NCI-H2227 treated with DMSO at 0.1 percent for 48 hours (cell line): ENCODE results near the gene CKAP2L.
"Not testable (repeated sequence)": the region's sequence is repeated elsewhere in the genome, so short reads cannot be mapped to it uniquely, and the experiment has no call there.

Experiments used
- DNase-seq: peaks from one replicate; lab custom pipeline; 2025; lab: John Stamatoyannopoulos, UW

Gene CKAP2L

GRCh38 chr2:112725545-112726457 lies 38.6 kb downstream of the CKAP2L start:
- DNase-seq = no peak

DNA sequence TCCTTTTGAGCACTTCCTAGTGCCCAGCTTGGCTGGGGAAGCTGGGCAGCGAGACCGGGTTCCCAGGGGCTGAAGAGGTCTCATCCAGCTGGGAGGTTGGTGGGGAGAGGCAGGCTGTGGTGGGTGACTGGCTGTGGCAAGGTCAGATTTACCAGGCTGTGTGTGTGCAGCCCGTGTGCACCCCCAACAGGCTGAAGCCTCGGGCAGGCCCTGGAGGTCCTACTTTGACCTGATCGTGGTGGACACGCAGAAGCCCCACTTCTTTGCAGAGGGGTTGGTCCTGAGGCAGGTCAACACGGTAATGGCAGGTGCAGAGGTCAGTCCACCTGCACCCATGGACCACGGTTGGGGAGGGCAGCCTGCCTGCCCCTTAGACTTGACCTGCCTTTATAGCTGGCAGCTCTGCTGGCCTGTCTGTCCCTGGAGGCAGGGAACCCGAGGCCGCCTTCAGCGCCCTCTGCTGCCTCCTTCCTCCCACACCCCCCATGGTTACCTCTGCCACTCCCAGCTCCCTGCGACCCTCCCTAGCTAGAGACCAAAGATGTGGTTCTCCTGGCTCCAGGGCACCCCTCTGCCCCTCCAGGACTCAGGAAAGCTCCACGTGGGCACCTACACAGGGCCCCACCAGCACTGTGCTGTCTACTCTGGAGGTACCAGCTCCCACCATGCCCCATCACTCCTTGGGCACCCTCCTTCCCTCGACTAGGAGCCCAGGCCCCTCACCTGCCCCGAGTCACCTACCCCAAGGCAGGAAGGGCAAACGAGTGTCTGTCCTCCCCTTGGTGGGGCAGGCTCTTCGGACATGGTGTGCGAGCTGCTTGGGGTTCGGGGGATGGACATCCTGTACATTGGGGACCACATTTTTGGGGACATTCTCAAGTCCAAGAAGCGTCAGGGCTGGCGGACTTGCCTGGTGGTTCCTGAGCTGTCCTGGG lies 39.6 kb downstream of the CKAP2L start:
- no peak for DNase-seq

GRCh38 chr2:112723995-112724394 lies 40.4 kb downstream of the CKAP2L start:
- DNase-seq = no peak

DNA sequence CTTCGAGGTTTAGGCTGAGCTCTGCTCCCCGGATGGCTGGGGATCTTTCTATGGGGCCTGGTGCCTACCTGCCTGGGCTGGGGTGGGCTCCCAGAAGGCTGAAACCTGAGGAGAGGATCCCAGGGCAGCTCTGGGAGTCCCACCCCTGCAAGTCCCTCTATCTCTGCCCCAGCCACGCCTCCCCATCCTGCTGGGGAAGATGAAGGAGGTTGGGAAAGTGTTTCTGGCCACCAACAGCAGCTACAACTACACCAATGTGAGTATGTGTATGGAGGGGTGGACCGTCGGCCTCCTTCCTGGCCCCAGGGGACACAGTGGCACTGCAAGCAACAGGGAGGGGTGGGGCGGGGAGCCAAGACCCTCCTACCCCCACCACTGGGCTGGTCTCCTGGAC lies 40.9 kb downstream of the CKAP2L start:
- no peak for DNase-seq

DNA sequence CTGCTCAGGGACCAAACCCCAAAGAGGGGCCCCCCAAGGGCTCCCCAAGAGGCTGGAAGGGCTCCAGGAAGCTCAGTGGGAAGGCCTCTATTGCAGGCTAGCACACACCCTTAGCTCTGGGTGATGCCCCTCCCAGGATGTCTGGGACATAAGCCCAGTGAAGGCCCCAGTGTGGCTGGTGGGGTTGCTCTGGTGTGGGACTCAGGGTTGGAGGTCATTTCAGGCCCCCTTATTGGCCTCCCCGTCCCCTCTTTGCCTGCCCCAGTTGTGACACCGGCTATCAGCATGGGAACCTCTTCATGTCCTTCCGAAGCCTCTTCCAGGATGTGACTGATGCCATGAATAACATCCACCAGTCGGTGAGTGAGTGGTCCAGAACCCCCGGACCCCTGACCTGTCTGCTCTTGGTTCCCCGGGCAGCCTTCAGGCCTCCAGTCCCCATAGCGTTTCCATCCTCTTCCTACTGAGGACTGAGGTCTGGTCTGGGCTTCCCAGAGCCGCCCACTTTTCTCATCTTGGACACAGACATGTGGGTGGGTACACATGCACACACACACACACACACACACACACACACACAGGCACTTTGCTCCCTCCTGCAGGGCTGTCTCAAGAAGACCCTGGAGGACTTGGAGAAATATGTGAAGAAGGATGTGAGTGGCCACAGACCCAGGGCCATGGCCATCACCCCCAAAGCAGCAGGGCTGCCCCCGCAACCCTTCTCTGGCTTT lies 41.4 kb downstream of the CKAP2L start:
- no peak for DNase-seq

GRCh38 chr2:112721819-112722522 lies 42.4 kb downstream of the CKAP2L start:
- DNase-seq = no peak

DNA sequence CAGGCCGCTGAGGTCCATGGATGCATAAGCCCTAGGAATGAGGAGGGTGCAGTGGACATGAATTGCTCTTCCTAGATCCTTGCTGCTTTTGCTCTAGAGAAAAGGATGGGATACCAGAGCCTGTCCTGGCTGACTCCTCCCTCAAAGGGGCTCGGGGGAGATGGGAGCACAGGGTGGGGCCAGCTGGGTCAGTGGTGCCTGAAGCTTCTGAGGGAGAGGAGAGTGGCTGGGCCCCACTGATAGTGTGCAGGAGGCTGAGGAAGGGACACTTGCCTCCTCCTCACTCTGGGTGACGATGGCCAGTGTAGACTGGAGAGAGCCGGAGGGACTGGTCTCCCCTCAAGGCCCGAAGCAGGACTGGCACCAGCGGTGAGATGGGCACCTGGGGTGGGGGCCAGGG lies 43.6 kb downstream of the CKAP2L start, which contains the start of gene NT5DC4:
Gene NT5DC4, plus strand, starts transcription at position 236 of the 400 bp plus-strand sequence. Its CDS starts 60 bp downstream, at position 296.
- DNase-seq = no peak

GRCh38 chr2:112718863-112719370 lies 45.5 kb downstream of the CKAP2L start:
- DNase-seq = no peak

DNA sequence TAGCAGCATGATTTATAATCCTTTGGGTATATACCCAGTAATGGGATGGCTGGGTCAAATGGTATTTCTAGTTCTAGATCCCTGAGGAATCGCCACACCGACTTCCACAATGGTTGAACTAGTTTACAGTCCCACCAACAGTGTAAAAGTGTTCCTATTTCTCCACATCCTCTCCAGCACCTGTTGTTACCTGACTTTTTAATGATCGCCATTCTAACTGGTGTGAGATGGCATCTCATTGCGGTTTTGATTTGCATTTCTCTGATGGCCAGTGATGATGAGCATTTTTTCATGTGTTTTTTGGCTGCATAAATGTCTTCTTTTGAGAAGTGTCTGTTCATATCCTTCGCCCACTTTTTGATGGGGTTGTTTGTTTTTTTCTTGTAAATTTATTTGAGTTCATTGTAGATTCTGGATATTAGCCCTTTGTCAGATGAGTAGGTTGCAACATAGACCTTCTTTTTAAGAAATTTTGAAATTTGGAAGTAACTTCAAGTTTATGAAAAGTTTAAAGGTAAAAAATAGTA lies 47.5 kb downstream of the CKAP2L start:
- DNase-seq = not testable (repeated sequence)

DNA sequence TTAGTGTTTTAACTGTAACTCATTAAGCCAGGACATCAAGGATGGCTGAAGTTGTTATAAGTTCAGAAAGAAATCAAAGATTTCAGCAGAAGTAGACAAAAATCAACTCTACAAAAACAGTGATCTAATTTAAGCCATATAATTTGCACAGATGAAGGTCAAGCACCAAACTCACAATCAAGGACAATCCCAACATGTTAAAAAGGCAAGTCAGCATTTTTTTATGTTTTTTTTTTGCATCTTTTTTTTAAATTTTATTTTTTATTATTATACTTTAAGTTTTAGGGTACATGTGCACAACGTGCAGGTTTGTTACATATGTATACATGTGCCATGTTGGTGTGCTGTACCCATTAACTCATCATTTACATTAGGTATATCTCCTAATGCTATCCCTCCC lies 48.3 kb downstream of the CKAP2L start:
- DNase-seq = not testable (repeated sequence)

DNA sequence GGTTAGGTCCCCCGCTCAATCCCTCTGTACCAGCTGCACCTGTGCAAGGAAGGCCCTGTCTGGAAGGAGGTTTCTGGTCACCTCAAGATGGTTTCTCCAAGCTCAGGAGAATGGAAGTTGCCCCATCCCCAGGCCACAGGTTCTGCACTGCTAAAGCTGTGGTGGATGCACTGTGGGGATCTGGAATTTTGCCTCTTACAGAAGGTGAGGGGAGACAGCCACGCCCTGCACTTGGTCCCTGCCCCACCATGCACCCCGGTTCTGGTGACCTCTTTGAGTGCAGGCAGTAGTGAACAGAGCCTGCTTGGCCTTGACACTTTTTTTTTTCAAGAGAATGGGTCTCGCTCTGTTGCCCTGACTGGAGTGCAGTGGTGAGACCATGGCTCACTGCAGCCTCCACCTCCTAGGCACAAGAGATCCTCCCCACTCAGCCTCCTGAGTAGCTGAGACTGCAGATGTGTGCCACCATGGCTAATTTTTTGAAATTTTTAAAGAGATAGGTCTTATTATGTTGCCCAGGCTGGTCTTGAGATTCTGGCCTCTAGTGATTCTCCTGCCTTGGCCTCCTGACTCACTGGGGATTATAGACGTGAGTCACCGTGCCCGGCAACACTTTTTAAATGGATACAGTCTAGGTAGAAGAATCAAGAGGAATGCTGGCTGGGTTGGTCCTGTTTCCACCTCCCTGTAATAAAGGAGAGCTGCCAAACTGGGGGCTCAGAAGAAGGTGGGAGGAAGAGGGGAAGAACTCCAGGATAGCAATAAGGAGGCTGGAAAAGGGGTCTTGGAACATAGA lies 49.4 kb downstream of the CKAP2L start:
- no peak for DNase-seq

- DNase-seq = no peak
Observed at GRCh38 chr2:112714331-112714730, 50.1 kb downstream of the CKAP2L start.

DNA sequence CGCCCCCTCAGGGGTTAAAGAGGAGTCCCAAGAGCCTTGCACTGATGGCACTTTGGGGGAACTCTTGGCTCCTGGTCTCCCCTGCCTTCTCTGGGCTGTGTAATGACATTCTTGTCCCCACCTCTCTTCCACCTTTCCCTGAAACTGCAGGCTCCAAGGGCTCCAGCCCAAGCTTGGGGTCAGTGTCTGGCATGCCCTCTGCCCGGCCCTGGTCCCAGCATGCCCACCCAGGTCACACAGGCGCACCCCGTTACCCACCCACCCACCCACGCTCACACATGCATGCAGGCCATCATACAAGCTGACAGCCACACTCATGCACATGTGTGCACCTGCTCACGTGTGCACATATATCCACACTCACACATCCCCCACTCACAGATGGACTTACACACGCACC lies 50.5 kb downstream of the CKAP2L start:
- no peak for DNase-seq

GRCh38 chr2:112713585-112713925 lies 50.9 kb downstream of the CKAP2L start:
- no peak for DNase-seq

DNA sequence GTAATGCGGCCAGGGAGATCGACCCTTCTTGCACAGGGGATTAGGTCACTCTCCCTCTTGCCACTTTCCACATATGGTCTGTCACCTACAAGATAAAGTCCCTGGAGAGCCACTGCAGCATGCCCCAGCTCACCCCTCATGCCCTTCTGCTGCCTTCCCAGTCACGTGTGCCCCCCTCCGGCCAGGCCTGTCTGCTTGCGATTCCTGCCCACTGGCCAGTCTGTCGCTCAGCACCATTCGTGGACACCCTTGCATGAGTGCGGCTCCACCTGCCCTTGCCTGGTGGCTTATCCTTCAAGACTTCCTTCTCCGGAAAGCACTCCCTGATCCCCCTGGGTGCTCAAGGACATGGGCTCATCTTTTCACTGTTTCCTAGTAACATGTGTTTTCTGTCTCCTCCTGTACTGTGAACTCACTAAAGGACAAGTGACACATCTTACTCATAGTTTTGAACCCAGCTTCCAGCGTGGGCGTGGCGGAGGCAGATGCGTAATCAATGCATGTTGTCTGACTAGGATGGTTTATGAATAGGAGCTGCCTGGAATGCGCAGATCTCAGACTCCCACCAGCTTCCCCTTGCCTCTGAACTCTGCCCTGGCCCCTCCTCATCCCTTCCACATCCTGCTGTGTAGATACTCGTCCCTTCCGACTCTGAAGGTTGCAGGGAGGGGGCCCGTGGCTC lies 51.4 kb downstream of the CKAP2L start:
- DNase-seq = no peak

DNA sequence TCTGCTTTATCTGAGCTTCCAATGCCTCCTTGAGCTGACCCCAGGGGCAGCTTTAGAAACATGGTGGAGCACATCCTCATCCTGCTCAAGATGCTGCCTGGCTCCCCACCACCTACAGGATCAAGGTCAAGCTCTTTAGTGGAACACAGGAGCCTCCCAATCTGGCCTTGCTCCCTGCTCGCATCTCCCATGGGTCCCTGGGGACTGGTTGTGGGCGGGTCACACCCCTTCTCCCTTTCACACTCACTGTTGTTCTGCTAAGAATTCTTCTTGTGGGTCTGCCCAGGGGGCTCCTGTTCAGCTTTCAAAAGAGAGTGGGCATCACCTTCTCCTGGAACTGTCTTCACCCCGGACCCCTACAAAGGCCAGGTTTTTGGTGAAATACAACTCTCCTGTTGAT lies 51.9 kb downstream of the CKAP2L start:
- no peak for DNase-seq

DNA sequence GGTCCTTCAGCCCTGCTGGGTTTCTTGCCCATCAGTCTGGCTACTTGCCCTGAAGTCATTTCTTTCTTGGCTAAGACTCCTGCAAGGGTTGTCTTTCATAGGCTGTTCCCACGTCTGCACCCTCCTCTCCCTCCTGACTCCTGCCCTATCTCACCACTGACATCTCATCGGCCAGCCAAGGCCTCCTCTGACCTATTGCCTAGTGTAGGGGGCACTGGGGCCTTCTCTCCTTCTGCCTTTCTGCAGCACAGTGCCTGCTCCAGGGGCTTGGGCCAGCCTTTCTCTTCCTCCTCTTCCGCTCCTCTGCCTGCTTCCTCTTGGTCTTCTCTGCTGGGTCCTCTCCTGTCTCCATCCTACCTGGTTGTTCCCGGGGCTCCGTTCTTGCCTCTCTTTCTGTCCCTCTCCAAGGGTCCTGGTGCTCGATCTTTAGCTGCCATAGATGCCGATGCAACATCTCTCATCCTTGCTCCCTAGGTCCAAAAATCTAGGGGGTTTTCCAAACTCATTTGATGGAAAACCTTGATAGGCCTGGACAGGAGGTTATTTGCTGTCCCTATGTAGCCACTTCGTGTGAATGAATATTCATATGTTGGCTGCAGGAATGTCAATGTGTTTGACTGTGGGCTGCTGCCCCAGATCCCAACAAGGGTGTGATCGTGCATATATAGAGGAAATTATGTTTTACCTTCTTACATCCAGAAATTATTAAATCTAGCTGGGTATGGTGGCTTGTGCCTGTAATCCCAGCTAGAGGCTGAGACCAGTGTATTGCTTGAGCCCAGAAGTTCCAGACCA lies 53.3 kb downstream of the CKAP2L start:
- no peak for DNase-seq

GRCh38 chr2:112709703-112710102 lies 54.7 kb downstream of the CKAP2L start:
- DNase-seq = no peak

- no peak for DNase-seq
Observed at GRCh38 chr2:112708968-112709367, 55.4 kb downstream of the CKAP2L start.
